HepG2 (cell line): Measurements from ENCODE around the gene CPSF7. TPM values are rescaled to one million over a fixed set of nuclear protein-coding genes. Genes with fewer than 3 reads are reported as not detected.

Source experiments
- AKAP8 ChIP-seq: sonication (generic); formaldehyde crosslinking; IDR thresholded peaks from 2 replicates; pipeline ENCODE4 v1.5.1; 2020; ENCODE audit warnings: mild to moderate bottlenecking, missing genetic modification reagents
- CBX1 ChIP-seq: IDR thresholded peaks from one replicate; pipeline ENCODE4 v1.6.1; 2016; ENCODE audit warnings: antibody characterized with exemption, low read depth
- DNMT1 ChIP-seq: sonication (generic); formaldehyde crosslinking; IDR thresholded peaks from 2 replicates; pipeline ENCODE4 v1.5.1; 2020; ENCODE audit warnings: mild to moderate bottlenecking, missing genetic modification reagents
- DPF2 ChIP-seq: sonication (generic); formaldehyde crosslinking; IDR thresholded peaks from 2 replicates; pipeline ENCODE4 v1.4.0; 2020; ENCODE audit warnings: mild to moderate bottlenecking, low read depth, missing genetic modification reagents, borderline replicate concordance
- FOXP1 ChIP-seq, 2 experiments: fragments of 450-650 bp in 1 of 2; IDR thresholded peaks; 2 replicates each; pipeline ENCODE4 v1.6.1; 2017 to 2018; ENCODE audit warnings: antibody characterized with exemption in 1 of 2
- HNRNPK ChIP-seq: fragments of 200-400 bp; formaldehyde crosslinking; IDR thresholded peaks from 2 replicates; pipeline ENCODE4 v1.6.1; 2018; ENCODE audit warnings: low read length, low read depth, moderate library complexity, mild to moderate bottlenecking; ENCODE audit not compliant: poor library complexity, severe bottlenecking
- HNRNPUL1 ChIP-seq: fragments of 200-400 bp; formaldehyde crosslinking; IDR thresholded peaks from 2 replicates; pipeline ENCODE4 v1.6.1; 2017; ENCODE audit warnings: low read depth, mild to moderate bottlenecking, low read length, moderate library complexity
- HOXA7 ChIP-seq: sonication (generic); formaldehyde crosslinking; IDR thresholded peaks from 2 replicates; pipeline ENCODE4 v1.8.1; 2022; ENCODE audit warnings: mild to moderate bottlenecking, missing genetic modification reagents, moderate library complexity
- ISX ChIP-seq: sonication (generic); formaldehyde crosslinking; conservative IDR thresholded peaks from 2 replicates; pipeline ENCODE4 v1.5.0; 2020; ENCODE audit warnings: missing genetic modification reagents
- JARID2 ChIP-seq: sonication (generic); formaldehyde crosslinking; IDR thresholded peaks from 2 replicates; pipeline ENCODE4 v1.8.1; 2023; ENCODE audit warnings: missing genetic modification reagents, inconsistent platforms; ENCODE audit not compliant: insufficient replicate concordance
- NFE2L2 ChIP-seq: fragments of 150-350 bp; IDR thresholded peaks from 2 replicates; pipeline ENCODE4 v1.6.1; 2014; ENCODE audit warnings: low read length
- NFIB ChIP-seq: sonication (generic); formaldehyde crosslinking; IDR thresholded peaks from 2 replicates; pipeline ENCODE4 v1.9.0; 2021; ENCODE audit warnings: missing genetic modification reagents, mild to moderate bottlenecking, borderline replicate concordance
- NR2F2 ChIP-seq: IDR thresholded peaks from 2 replicates; pipeline ENCODE4 v1.6.1; 2012; ENCODE audit warnings: low read depth, inconsistent platforms, borderline replicate concordance
- RXRA ChIP-seq: sonication (generic); formaldehyde crosslinking; IDR thresholded peaks from 2 replicates; pipeline ENCODE4 v1.5.1; 2020; ENCODE audit warnings: missing genetic modification reagents
- SCMH1 ChIP-seq: sonication (generic); formaldehyde crosslinking; IDR thresholded peaks from 2 replicates; pipeline ENCODE4 v1.9.0; 2021; ENCODE audit warnings: missing genetic modification reagents, mild to moderate bottlenecking, borderline replicate concordance
- TOPORS ChIP-seq: sonication (generic); formaldehyde crosslinking; IDR thresholded peaks from 2 replicates; pipeline ENCODE4 v1.8.0; 2023; ENCODE audit warnings: mild to moderate bottlenecking, missing genetic modification reagents
- ZNF232 ChIP-seq: sonication (generic); formaldehyde crosslinking; IDR thresholded peaks from 2 replicates; pipeline ENCODE4 v1.4.0; 2020; ENCODE audit warnings: missing genetic modification reagents, borderline replicate concordance
- ZNF335 ChIP-seq: sonication (generic); formaldehyde crosslinking; IDR thresholded peaks from 2 replicates; pipeline ENCODE4 v1.4.0; 2020; ENCODE audit warnings: missing genetic modification reagents
- ZNF33B ChIP-seq: sonication (generic); formaldehyde crosslinking; IDR thresholded peaks from 2 replicates; pipeline ENCODE4 v1.5.1; 2020; ENCODE audit warnings: mild to moderate bottlenecking, missing genetic modification reagents
- ZNF446 ChIP-seq: sonication (generic); formaldehyde crosslinking; IDR thresholded peaks from 2 replicates; pipeline ENCODE4 v1.5.0; 2020; ENCODE audit warnings: mild to moderate bottlenecking, missing genetic modification reagents
- ZNF563 ChIP-seq: sonication (generic); formaldehyde crosslinking; IDR thresholded peaks from 2 replicates; pipeline ENCODE4 v1.8.0; 2022; ENCODE audit warnings: mild to moderate bottlenecking, moderate library complexity, missing genetic modification reagents
- ZNF569 ChIP-seq: sonication (generic); formaldehyde crosslinking; IDR thresholded peaks from 2 replicates; pipeline ENCODE4 v1.5.0; 2020; ENCODE audit warnings: mild to moderate bottlenecking, missing genetic modification reagents, moderate library complexity, borderline replicate concordance
- ZNF577 ChIP-seq: sonication (generic); formaldehyde crosslinking; IDR thresholded peaks from 2 replicates; pipeline ENCODE4 v1.4.0; 2020; ENCODE audit warnings: mild to moderate bottlenecking, low read depth, missing genetic modification reagents, borderline replicate concordance
- ZNF768 ChIP-seq: sonication (generic); formaldehyde crosslinking; IDR thresholded peaks from 2 replicates; pipeline ENCODE4 v1.4.0; 2020; ENCODE audit warnings: missing genetic modification reagents
- polyA plus RNA-seq, 8 experiments: library from polyadenylated mRNA; depleted of rRNA in 3 of 8; stranded (reverse) in 7 of 8; unstranded in 1 of 8; fragments of >200 nt; fragmentation: Illumina TruSeq in 4 of 8; extraction: Trizol in 4 of 8; gene quantifications; 2 replicates each; pipeline versions ENCODE4 v1.2.1 to v1.2.3, GENCODE V29; 2011 to 2016; ENCODE audit warnings: low read depth in 4 of 8, missing spikeins in 1 of 8, mixed read lengths in 1 of 8; ENCODE audit not compliant: insufficient read depth in 1 of 8
- total RNA-seq, 5 experiments: library from RNA; depleted of rRNA; stranded (reverse); fragments of >200 nt; fragmentation: Illumina TruSeq; extraction: Trizol; gene quantifications; 2 replicates each; pipeline ENCODE4 v1.2.3, GENCODE V29; 2016; ENCODE audit warnings: low read depth in 1 of 5
- TF ChIP-seq, protein P1 (sequence below): sonication (generic); formaldehyde crosslinking; IDR thresholded peaks from 2 replicates; pipeline ENCODE4 v1.4.0; 2020; ENCODE audit warnings: missing genetic modification reagents
- TF ChIP-seq, protein P2 (sequence below): sonication (generic); IDR thresholded peaks from 2 replicates; pipeline ENCODE4 v1.6.1; 2016; ENCODE audit warnings: low read depth, borderline replicate concordance

The CPSF7 gene
- total and polyA plus RNA-seq, 2 of the 13 experiments (the other 11 are each of a cell fraction or from before 2014, with no cell fraction given) = 34.1 to 36.8 TPM

DNA sequence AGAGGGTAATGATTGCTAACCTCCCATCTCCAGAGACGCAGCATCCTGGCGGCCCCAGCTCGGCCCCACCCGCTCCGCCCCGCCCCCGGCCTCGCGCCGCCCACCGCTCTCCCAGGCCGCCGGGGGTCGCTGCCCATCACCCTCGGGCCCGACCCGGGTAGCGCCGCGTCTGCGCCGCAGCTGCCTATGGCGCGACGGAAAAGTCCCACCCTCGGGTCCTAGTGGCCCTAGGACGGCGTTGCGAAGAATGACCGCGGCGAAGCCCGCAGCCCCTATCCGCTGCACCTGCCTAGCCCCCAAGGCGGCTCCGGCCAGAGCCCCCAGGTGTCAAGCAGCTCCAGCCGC lies 457 bp downstream of the CPSF7 start (continued):
- no peak for TF ChIP-seq DPF2 (CRISPR knock-in tag)
- 0 out of 2 replicates have a peak, but pooled peaks have one; percentile 10 for TF ChIP-seq ZNF335 (CRISPR knock-in tag)
- TF ChIP-seq SCMH1 (CRISPR knock-in tag) = no peak
- TF ChIP-seq NFIB (CRISPR knock-in tag) = no peak
- TF ChIP-seq DNMT1 (CRISPR knock-in tag) = 0 out of 2 replicates have a peak, but pooled peaks have one; percentile 13
- TF ChIP-seq ZNF563 = no peak
- TF ChIP-seq, protein P1, sequence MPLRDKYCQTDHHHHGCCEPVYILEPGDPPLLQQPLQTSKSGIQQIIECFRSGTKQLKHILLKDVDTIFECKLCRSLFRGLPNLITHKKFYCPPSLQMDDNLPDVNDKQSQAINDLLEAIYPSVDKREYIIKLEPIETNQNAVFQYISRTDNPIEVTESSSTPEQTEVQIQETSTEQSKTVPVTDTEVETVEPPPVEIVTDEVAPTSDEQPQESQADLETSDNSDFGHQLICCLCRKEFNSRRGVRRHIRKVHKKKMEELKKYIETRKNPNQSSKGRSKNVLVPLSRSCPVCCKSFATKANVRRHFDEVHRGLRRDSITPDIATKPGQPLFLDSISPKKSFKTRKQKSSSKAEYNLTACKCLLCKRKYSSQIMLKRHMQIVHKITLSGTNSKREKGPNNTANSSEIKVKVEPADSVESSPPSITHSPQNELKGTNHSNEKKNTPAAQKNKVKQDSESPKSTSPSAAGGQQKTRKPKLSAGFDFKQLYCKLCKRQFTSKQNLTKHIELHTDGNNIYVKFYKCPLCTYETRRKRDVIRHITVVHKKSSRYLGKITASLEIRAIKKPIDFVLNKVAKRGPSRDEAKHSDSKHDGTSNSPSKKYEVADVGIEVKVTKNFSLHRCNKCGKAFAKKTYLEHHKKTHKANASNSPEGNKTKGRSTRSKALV (CRISPR knock-in tag) = no peak
- no peak for TF ChIP-seq HOXA7 (CRISPR knock-in tag)
- TF ChIP-seq, protein P2, sequence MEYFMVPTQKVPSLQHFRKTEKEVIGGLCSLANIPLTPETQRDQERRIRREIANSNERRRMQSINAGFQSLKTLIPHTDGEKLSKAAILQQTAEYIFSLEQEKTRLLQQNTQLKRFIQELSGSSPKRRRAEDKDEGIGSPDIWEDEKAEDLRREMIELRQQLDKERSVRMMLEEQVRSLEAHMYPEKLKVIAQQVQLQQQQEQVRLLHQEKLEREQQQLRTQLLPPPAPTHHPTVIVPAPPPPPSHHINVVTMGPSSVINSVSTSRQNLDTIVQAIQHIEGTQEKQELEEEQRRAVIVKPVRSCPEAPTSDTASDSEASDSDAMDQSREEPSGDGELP = no peak
- TF ChIP-seq AKAP8 (CRISPR knock-in tag) = no peak
- 0 out of 2 replicates have a peak, but pooled peaks have one; percentile 23 for TF ChIP-seq ZNF768 (CRISPR knock-in tag)
- 0 out of 2 replicates have a peak, but pooled peaks have one; percentile 1 for TF ChIP-seq ISX (CRISPR knock-in tag)
- TF ChIP-seq JARID2 (CRISPR knock-in tag) = no peak
- peak; percentile 2 for TF ChIP-seq CBX1
- TF ChIP-seq HNRNPUL1 = no peak
- TF ChIP-seq ZNF569 (CRISPR knock-in tag) = no peak
- no peak for TF ChIP-seq FOXP1 (IDR thresholded peaks at IDR 0.05)
- TF ChIP-seq FOXP1 (CRISPR knock-in tag; IDR thresholded peaks at IDR 0.05) = no peak
- TF ChIP-seq ZNF33B (CRISPR knock-in tag) = no peak
- TF ChIP-seq NR2F2 = no peak; the same call in 1 of the 2 replicates
- 0 out of 2 replicates have a peak, but pooled peaks have one; percentile 37 for TF ChIP-seq ZNF577 (CRISPR knock-in tag)
- TF ChIP-seq HNRNPK = no peak
- no peak for TF ChIP-seq RXRA (CRISPR knock-in tag)
- no peak for TF ChIP-seq NFE2L2
- no peak for TF ChIP-seq TOPORS
- TF ChIP-seq ZNF232 (CRISPR knock-in tag) = 0 out of 2 replicates have a peak, but pooled peaks have one; percentile 58
- TF ChIP-seq ZNF446 (CRISPR knock-in tag) = peak; percentile 83; the same call in 1 of the 2 replicates
